GM12878 (cell line): ENCODE measurements around the gene DOK4. TPM values are rescaled to one million over a fixed set of nuclear protein-coding genes. Genes with fewer than 3 reads are reported as not detected.

Experiments
- ATAC-seq: fragments of 200-7000 bp; cut with Tn5 transposase; 3 replicates; pipeline ENCODE4 v1.9.1; 2020; ENCODE audit warnings: mild to moderate bottlenecking, moderate library complexity
- BruUV-seq: library from RNA; stranded (reverse); fragments of 400-500 nt; replicated peaks from 2 replicates; lab custom pipeline; 2021; lab: Mats Ljungman, UMichigan
- CTCF ChIA-PET: fragments of 300-600 bp; sonication (Branson Sonifier 250); formaldehyde crosslinking; extraction: SDS; loops from one replicate; lab custom pipeline; 2021; ENCODE audit warnings: inconsistent platforms; lab: Yijun Ruan, JAX
- POLR2A ChIA-PET: fragments of 350-600 bp; formaldehyde crosslinking; extraction: SDS; loops from one replicate; lab custom pipeline; 2021; ENCODE audit warnings: inconsistent platforms; lab: Charles Lee
- RAD21 ChIA-PET: fragments of 300-600 bp; sonication (Branson Sonifier 250); formaldehyde crosslinking; loops from one replicate; lab custom pipeline; 2023; ENCODE audit warnings: antibody characterized with exemption; ENCODE audit not compliant: unreplicated experiment; lab: Charles Lee
- SMC1A ChIA-PET: fragments of 300-600 bp; sonication (Branson Sonifier 250); formaldehyde crosslinking; loops from one replicate; lab custom pipeline; 2023; ENCODE audit not compliant: unreplicated experiment, uncharacterized antibody; lab: Charles Lee
- DNase-seq: peaks from one replicate; pipeline ENCODE4 v3.0.0-alpha.2; 2011; ENCODE audit warnings: low read depth, low spot score
- FAIRE-seq: peaks from 3 replicates; lab custom pipeline; 2011; peaks lifted over from hg19 to GRCh38; lab: Jason Lieb, UNC
- H2AFZ ChIP-seq: 2 replicates; pipeline ENCODE4 v1.6.0; 2011; ENCODE audit warnings: low read depth, low read length, control low read depth; ENCODE audit not compliant: control insufficient read depth
- H3K27ac ChIP-seq: 2 replicates; pipeline ENCODE4 v1.5.1; 2011; ENCODE audit warnings: control low read depth; ENCODE audit not compliant: control insufficient read depth, insufficient read depth
- H3K27me3 ChIP-seq, 2 experiments: replicated peaks in 1 of 2; 2 replicates each; pipeline versions ENCODE4 v1.6.0 to v1.6.1; 2011; ENCODE audit warnings: low read length in 1 of 2; ENCODE audit not compliant: control insufficient read depth in 2 of 2, insufficient read depth in 2 of 2
- H3K36me3 ChIP-seq, 2 experiments: 2 replicates each; pipeline ENCODE4 v1.5.1; 2011; ENCODE audit warnings: low read length in 1 of 2; ENCODE audit not compliant: control insufficient read depth in 2 of 2, insufficient read depth in 2 of 2
- H3K4me1 ChIP-seq: 2 replicates; pipeline ENCODE4 v1.6.1; 2011; ENCODE audit warnings: mild to moderate bottlenecking, low read length, moderate library complexity, mixed read lengths; ENCODE audit not compliant: control insufficient read depth, insufficient read depth
- H3K4me2 ChIP-seq: 2 replicates; pipeline ENCODE4 v1.6.0; 2011; ENCODE audit warnings: control low read depth; ENCODE audit not compliant: control insufficient read depth, insufficient read depth
- H3K4me3 ChIP-seq: fragments of 200-600 bp; sonication (generic); 2 replicates; pipeline ENCODE4 v1.5.1; 2016
- H3K79me2 ChIP-seq: 2 replicates; pipeline ENCODE4 v1.6.0; 2011; ENCODE audit warnings: low read length; ENCODE audit not compliant: control insufficient read depth, insufficient read depth
- H3K9ac ChIP-seq: 2 replicates; pipeline ENCODE4 v1.8.0; 2011; ENCODE audit warnings: low read length, control low read depth, mixed read lengths; ENCODE audit not compliant: control insufficient read depth, insufficient read depth
- H3K9me3 ChIP-seq: replicated peaks from 3 replicates; pipeline ENCODE4 v1.5.1; 2011; ENCODE audit warnings: mild to moderate bottlenecking, low read length; ENCODE audit not compliant: control insufficient read depth, insufficient read depth
- H4K20me1 ChIP-seq: 2 replicates; pipeline ENCODE4 v1.6.0; 2011; ENCODE audit not compliant: control insufficient read depth, insufficient read depth
- ATF7 ChIP-seq: fragments of 450-650 bp; IDR thresholded peaks from 2 replicates; pipeline ENCODE4 v1.6.1; 2016; ENCODE audit warnings: low read depth, mild to moderate bottlenecking
- CBX3 ChIP-seq: fragments of 200-600 bp; sonication (generic); IDR thresholded peaks from 2 replicates; pipeline ENCODE4 v1.6.1; 2016; ENCODE audit warnings: low read depth, borderline replicate concordance
- CHD1 ChIP-seq: IDR thresholded peaks from 2 replicates; pipeline ENCODE4 v1.6.1; 2012; ENCODE audit warnings: low read depth, low read length, improper control_type of control experiment
- MYB ChIP-seq: fragments of 150-350 bp; IDR thresholded peaks from 2 replicates; pipeline ENCODE4 v1.6.1; 2014; ENCODE audit warnings: mild to moderate bottlenecking, low read depth, low read length, borderline replicate concordance
- NFXL1 ChIP-seq: fragments of 450-650 bp; IDR thresholded peaks from 2 replicates; pipeline ENCODE4 v1.6.1; 2017; ENCODE audit warnings: antibody characterized with exemption, mild to moderate bottlenecking, borderline replicate concordance
- NFYA ChIP-seq: IDR thresholded peaks from 2 replicates; pipeline ENCODE4 v1.6.1; 2011; ENCODE audit warnings: low read depth, mild to moderate bottlenecking, low read length, improper control_type of control experiment, borderline replicate concordance
- NR2C1 ChIP-seq: fragments of 450-650 bp; IDR thresholded peaks from 2 replicates; pipeline ENCODE4 v1.6.1; 2017; ENCODE audit warnings: antibody characterized with exemption, mild to moderate bottlenecking, moderate library complexity
- NRF1 ChIP-seq: conservative IDR thresholded peaks from 2 replicates; pipeline ENCODE4 v1.6.1; 2011; ENCODE audit warnings: mild to moderate bottlenecking, low read depth, low read length, improper control_type of control experiment
- POLR2AphosphoS5 ChIP-seq: IDR thresholded peaks from 2 replicates; pipeline ENCODE4 v1.6.1; 2011; ENCODE audit warnings: mild to moderate bottlenecking, low read length, inconsistent platforms
- RAD21 ChIP-seq: IDR thresholded peaks from 2 replicates; pipeline ENCODE4 v1.6.1; 2011; ENCODE audit warnings: mild to moderate bottlenecking, low read depth, low read length, moderate library complexity; ENCODE audit not compliant: insufficient read depth
- RBBP5 ChIP-seq: fragments of 200-600 bp; sonication (generic); conservative IDR thresholded peaks from 2 replicates; pipeline ENCODE4 v1.6.1; 2016
- SMAD1 ChIP-seq: fragments of 450-650 bp; IDR thresholded peaks from 2 replicates; pipeline ENCODE4 v1.6.1; 2018; ENCODE audit warnings: mild to moderate bottlenecking, low read depth; ENCODE audit not compliant: partially characterized antibody
- SPI1 ChIP-seq: IDR thresholded peaks from 2 replicates; pipeline ENCODE4 v1.6.1; 2011; ENCODE audit warnings: low read depth, mild to moderate bottlenecking, low read length, moderate library complexity, borderline replicate concordance; ENCODE audit not compliant: insufficient read depth
- TARDBP ChIP-seq: IDR thresholded peaks from 2 replicates; pipeline ENCODE4 v1.6.1; 2016; ENCODE audit warnings: borderline replicate concordance
- WGBS: methylation state at CpG from one replicate; pipeline ENCODE4 v1.1.6; 2016; ENCODE audit warnings: low lambda C conversion rate; ENCODE audit not compliant: insufficient replicate concordance, insufficient coverage; ENCODE audit errors: missing lambda C conversion rate; 5-methylcytosine and 5-hydroxymethylcytosine counted together
- in situ Hi-C: fragments of 300-500 bp; cut with MboI; formaldehyde crosslinking; loops from 9 replicates; pipeline ENCODE4 v1.14.3; 2018; ENCODE audit warnings: mixed read lengths
- intact Hi-C: fragments of 100-400 bp; cut with micrococcal nuclease; formaldehyde crosslinking; loops from one replicate; pipeline ENCODE4 v1.14.2; 2022; ENCODE audit not compliant: unreplicated experiment
- polyA plus RNA-seq, 11 experiments: library from polyadenylated mRNA; depleted of rRNA in 4 of 11; unstranded in 6 of 11; stranded (reverse) in 5 of 11; fragments of >200 nt; fragmentation: Nextera tagmentation in 4 of 11; fragmentation: Illumina TruSeq in 1 of 11; extraction: Ambion mirVana in 4 of 11; extraction: Trizol in 1 of 11; gene quantifications; 1 replicate in 1 of 11; 2 replicates in 10 of 11; pipeline versions ENCODE4 v1.2.1 to v1.2.3, GENCODE V29; 2011 to 2016; ENCODE audit warnings: inconsistent platforms in 2 of 11, missing spikeins in 2 of 11, low read depth in 1 of 11
- total RNA-seq, 4 experiments: library from RNA; depleted of rRNA in 3 of 4; stranded (reverse); fragments of >200 nt in 3 of 4; fragmentation: Illumina TruSeq in 1 of 4; extraction: Trizol in 1 of 4; gene quantifications; 2 replicates each; pipeline versions ENCODE4 v1.2.1 to v1.2.3, GENCODE V29; 2013 to 2021
- TF ChIP-seq, protein P1 (sequence below): IDR thresholded peaks from 2 replicates; pipeline ENCODE4 v1.6.1; 2011; ENCODE audit warnings: low read depth, low read length, improper control_type of control experiment, borderline replicate concordance
- TF ChIP-seq, protein P2 (sequence below): IDR thresholded peaks from 2 replicates; pipeline ENCODE4 v1.6.1; 2011; ENCODE audit warnings: mild to moderate bottlenecking, low read depth, low read length, moderate library complexity; ENCODE audit not compliant: insufficient replicate concordance

Gene DOK4
- total and polyA plus RNA-seq, 10 of the 15 experiments (the other 5 are each of a cell fraction or from before 2014, with no cell fraction given), result 0.20 to 7.0 (median 2.4) TPM; not detected in 1

DNA sequence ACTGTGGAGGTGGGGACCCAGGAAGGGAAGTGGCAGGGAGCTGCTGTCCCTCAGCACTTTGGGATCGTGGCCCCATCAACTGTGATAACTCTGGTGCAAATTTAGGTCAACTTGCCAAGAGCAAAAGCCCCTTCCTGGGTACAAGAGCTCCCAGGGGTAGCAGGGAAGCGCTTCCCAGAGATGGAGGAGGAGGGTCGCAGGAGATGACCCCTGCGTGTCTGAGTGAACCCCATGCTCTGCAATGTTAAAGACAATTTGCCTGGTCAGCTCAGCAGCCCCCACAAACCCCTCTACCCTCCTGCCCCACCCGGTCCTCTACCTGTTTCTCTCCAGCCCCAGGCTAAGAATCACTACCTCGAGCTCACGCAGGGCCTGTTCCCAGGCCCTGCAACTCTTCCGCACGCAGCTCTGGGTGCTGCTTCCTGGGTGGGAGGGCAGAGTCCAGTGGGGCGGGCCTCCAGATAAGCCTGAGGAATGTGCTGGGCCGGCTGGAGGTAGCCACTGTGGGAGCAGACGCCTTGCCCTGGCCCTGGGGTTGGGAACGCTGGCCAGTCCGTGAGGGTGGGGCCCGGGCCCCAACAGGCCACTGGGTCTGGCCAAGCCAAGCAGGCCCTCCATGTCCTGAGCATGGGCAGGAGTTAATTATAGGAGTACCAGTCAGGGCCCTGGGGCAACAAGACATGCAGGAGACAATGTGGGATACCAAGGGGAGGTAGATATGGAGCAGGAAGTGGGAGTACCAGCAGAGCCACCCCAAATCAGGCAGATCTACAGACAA is 6.1 kb downstream of the DOK4 start (continued):
- no peak for TF ChIP-seq SPI1
- TF ChIP-seq NR2C1, result no peak
- TF ChIP-seq SMAD1, result no peak
- no peak for TF ChIP-seq NFYA
- TF ChIP-seq, all 136 proteins: peak for 0

DNA sequence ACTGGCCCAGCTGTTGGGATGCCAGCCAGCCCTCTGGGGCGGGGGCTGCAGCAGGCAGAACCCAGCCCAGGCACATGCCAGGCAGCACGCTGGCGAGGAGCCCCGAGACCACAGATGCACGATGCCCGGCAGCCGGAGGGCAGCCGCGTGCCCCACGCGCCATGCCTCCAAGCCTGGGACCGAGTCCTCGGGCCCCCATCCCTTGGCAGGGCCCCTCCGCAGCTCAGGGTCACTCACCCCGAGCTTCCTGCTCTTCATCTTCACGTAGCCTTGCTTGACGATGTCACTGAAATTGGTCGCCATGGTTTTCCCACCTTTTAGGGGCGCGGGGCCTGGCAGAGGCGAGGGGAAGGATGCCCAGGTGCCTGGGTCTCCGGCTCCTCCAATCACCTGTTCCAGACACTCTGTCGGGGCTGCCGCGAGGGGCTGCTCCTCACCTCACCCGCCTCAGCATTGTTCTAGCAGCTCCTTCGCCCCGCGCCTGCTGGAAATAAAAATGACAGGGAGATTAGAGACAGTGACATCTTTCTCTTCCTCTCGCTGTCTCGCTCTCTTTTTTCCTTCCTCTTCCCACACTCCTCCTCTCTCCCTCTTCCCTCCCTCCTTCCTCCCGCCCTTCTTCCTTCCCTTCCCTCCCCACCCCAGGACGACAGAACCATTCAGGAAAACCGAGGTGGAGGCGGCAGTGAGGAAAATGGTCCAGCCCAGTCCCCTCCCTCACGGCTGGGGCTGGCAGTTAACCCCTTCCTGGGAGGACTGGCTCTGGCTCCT is 6.9 kb downstream of the DOK4 start:
- Histone ChIP-seq H3K4me3 (no peak overlapping the region), H3K4me2 (no peak overlapping the region), H3K79me2 (no peaks in the 10 kb centered on the region), H3K27ac (no peak overlapping the region), H4K20me1 (no peaks in the 10 kb centered on the region), H3K9ac (no peak overlapping the region), H3K36me3 (no peaks in the 10 kb centered on the region), H3K27me3 (no peaks in the 10 kb centered on the region), H3K9me3 (no peaks in the 10 kb centered on the region), H2AFZ (no peak overlapping the region), H3K4me1 (peaks cover 16% of the 10 kb centered on the region)
- no peak for ATAC-seq
- ChIA-PET SMC1A (interaction anchor here (1.4 kb wide), 1 partner anchor 7 kb away, joined by 4 read pairs; the partner anchor contains the start of gene DOK4), RAD21 (interaction anchor here (0.9 kb wide), 1 partner anchor 40 kb away, joined by 3 read pairs; no protein-coding TSS in a partner anchor), POLR2A (no interaction called here), CTCF (interaction anchor here (0.9 to 1.6 kb wide), 2 partner anchors 17 kb away, joined by 3 to 5 read pairs; partner anchors contain the start of gene POLR2C)
- BruUV-seq, result no TSS peak
- DNase-seq, result no peak
- in situ Hi-C loops (no loop called here), intact Hi-C loops (no loop called here)
- no peak for FAIRE-seq
- WGBS, result 70% methylated on average over 30 of the region's 36 CpGs
- TF ChIP-seq RBBP5 (no peak), NFXL1 (no peak), ATF7 (no peak), TARDBP (no peak), NRF1 (no peak), MYB (no peak), POLR2AphosphoS5 (no peak), CHD1 (no peak), CBX3 (no peak), RAD21 (no peak)
- TF ChIP-seq, protein P1, sequence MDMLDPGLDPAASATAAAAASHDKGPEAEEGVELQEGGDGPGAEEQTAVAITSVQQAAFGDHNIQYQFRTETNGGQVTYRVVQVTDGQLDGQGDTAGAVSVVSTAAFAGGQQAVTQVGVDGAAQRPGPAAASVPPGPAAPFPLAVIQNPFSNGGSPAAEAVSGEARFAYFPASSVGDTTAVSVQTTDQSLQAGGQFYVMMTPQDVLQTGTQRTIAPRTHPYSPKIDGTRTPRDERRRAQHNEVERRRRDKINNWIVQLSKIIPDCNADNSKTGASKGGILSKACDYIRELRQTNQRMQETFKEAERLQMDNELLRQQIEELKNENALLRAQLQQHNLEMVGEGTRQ, result no peak
- TF ChIP-seq, protein P2, sequence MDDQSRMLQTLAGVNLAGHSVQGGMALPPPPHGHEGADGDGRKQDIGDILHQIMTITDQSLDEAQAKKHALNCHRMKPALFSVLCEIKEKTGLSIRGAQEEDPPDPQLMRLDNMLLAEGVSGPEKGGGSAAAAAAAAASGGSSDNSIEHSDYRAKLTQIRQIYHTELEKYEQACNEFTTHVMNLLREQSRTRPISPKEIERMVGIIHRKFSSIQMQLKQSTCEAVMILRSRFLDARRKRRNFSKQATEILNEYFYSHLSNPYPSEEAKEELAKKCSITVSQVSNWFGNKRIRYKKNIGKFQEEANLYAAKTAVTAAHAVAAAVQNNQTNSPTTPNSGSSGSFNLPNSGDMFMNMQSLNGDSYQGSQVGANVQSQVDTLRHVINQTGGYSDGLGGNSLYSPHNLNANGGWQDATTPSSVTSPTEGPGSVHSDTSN, result no peak
